H9 (cell line): ENCODE results near the gene TOR4A. TPM values are rescaled to one million over a fixed set of nuclear protein-coding genes. Genes with fewer than 3 reads are reported as not detected.

Experiments
- DNase-seq: peaks from one replicate; pipeline ENCODE4 v3.0.0-alpha.2; 2017
- H2AFZ ChIP-seq: one replicate; pipeline ENCODE4 v1.6.1; 2013; ENCODE audit warnings: mild to moderate bottlenecking, low read length, control low read depth, moderate library complexity
- H2AK5ac ChIP-seq: 2 replicates; pipeline ENCODE4 v1.6.1; 2013; ENCODE audit warnings: low read length, control low read depth, mixed read lengths; ENCODE audit not compliant: insufficient read length
- H2BK120ac ChIP-seq: one replicate; pipeline ENCODE4 v1.6.1; 2013; ENCODE audit warnings: low read depth, mild to moderate bottlenecking, low read length, control low read depth, inconsistent platforms; ENCODE audit not compliant: poor library complexity, severe bottlenecking
- H2BK12ac ChIP-seq: 2 replicates; pipeline ENCODE4 v1.6.1; 2013; ENCODE audit warnings: low read length, control low read depth, mixed read lengths, low read depth; ENCODE audit not compliant: insufficient read length
- H2BK15ac ChIP-seq: 2 replicates; pipeline ENCODE4 v1.6.1; 2013; ENCODE audit warnings: low read depth, low read length, control low read depth
- H2BK20ac ChIP-seq: one replicate; pipeline ENCODE4 v1.6.1; 2013; ENCODE audit warnings: low read depth, mild to moderate bottlenecking, low read length, control low read depth, inconsistent platforms; ENCODE audit not compliant: poor library complexity, severe bottlenecking
- H2BK5ac ChIP-seq: 2 replicates; pipeline ENCODE4 v1.6.1; 2013; ENCODE audit warnings: low read length, control low read depth, mixed read lengths; ENCODE audit not compliant: insufficient read length
- H3K14ac ChIP-seq: 2 replicates; pipeline ENCODE4 v1.6.1; 2013; ENCODE audit warnings: low read length, control low read depth; ENCODE audit not compliant: insufficient read depth
- H3K18ac ChIP-seq: 2 replicates; pipeline ENCODE4 v1.6.1; 2013; ENCODE audit warnings: low read depth, mild to moderate bottlenecking, mixed read lengths, low read length, control low read depth; ENCODE audit not compliant: insufficient read length
- H3K23ac ChIP-seq: 2 replicates; pipeline ENCODE4 v1.6.1; 2013; ENCODE audit warnings: low read length, control low read depth, mixed read lengths, low read depth; ENCODE audit not compliant: insufficient read length
- H3K23me2 ChIP-seq: 2 replicates; pipeline ENCODE4 v1.6.1; 2013; ENCODE audit warnings: low read depth, mild to moderate bottlenecking, mixed read lengths, low read length, control low read depth; ENCODE audit not compliant: insufficient read length, poor library complexity, severe bottlenecking
- H3K27ac ChIP-seq: 2 replicates; pipeline ENCODE4 v1.5.1; 2013; ENCODE audit warnings: low read length, control low read depth, mixed read lengths, low read depth; ENCODE audit not compliant: insufficient read length
- H3K27me3 ChIP-seq: 2 replicates; pipeline ENCODE4 v1.6.1; 2013; ENCODE audit warnings: low read length, control low read depth, inconsistent platforms; ENCODE audit not compliant: insufficient read depth
- H3K4ac ChIP-seq: 2 replicates; pipeline ENCODE4 v1.6.1; 2013; ENCODE audit warnings: low read depth, mild to moderate bottlenecking, control low read depth, inconsistent platforms, low read length, moderate library complexity
- H3K4me1 ChIP-seq: 2 replicates; pipeline ENCODE4 v1.6.1; 2013; ENCODE audit warnings: low read length, control low read depth, inconsistent platforms; ENCODE audit not compliant: insufficient read depth
- H3K4me2 ChIP-seq: 2 replicates; pipeline ENCODE4 v1.6.1; 2013; ENCODE audit warnings: low read length, control low read depth, mixed read lengths; ENCODE audit not compliant: insufficient read length, insufficient read depth
- H3K56ac ChIP-seq: 2 replicates; pipeline ENCODE4 v1.6.1; 2013; ENCODE audit warnings: low read depth, mild to moderate bottlenecking, mixed read lengths, low read length, control low read depth; ENCODE audit not compliant: insufficient read length
- H3K79me1 ChIP-seq: 2 replicates; pipeline ENCODE4 v1.6.1; 2013; ENCODE audit warnings: low read depth, mild to moderate bottlenecking, moderate library complexity, low read length, control low read depth, inconsistent platforms; ENCODE audit not compliant: insufficient read depth, poor library complexity, severe bottlenecking
- H3K79me2 ChIP-seq: 2 replicates; pipeline ENCODE4 v1.6.1; 2013; ENCODE audit warnings: low read length, control low read depth, inconsistent platforms; ENCODE audit not compliant: insufficient read depth
- H3K9ac ChIP-seq: 2 replicates; pipeline ENCODE4 v1.6.1; 2013; ENCODE audit warnings: low read length, control low read depth, mixed read lengths; ENCODE audit not compliant: insufficient read length; ENCODE audit errors: extremely low read depth
- H3K9me3 ChIP-seq: one replicate; pipeline ENCODE4 v1.6.1; 2013; ENCODE audit warnings: low read depth, low read length, inconsistent platforms; ENCODE audit not compliant: control insufficient read depth
- H3T11ph ChIP-seq: one replicate; pipeline ENCODE4 v1.6.1; 2013; ENCODE audit warnings: mild to moderate bottlenecking, low read length, control low read depth, inconsistent platforms
- H4K20me1 ChIP-seq: one replicate; pipeline ENCODE4 v1.6.1; 2013; ENCODE audit not compliant: control insufficient read depth, insufficient read length, insufficient read depth
- H4K5ac ChIP-seq: 2 replicates; pipeline ENCODE4 v1.6.1; 2013; ENCODE audit warnings: low read depth, mild to moderate bottlenecking, mixed read lengths, low read length, control low read depth; ENCODE audit not compliant: insufficient read length
- H4K8ac ChIP-seq: replicated peaks from 2 replicates; pipeline ENCODE4 v1.6.1; 2013; ENCODE audit warnings: low read length, control low read depth, mixed read lengths, low read depth; ENCODE audit not compliant: insufficient read length
- H4K91ac ChIP-seq: 2 replicates; pipeline ENCODE4 v1.6.1; 2013; ENCODE audit warnings: low read depth, mild to moderate bottlenecking, moderate library complexity, mixed read lengths, low read length, control low read depth; ENCODE audit not compliant: insufficient read length
- H3K27ac Mint-ChIP-seq, 3 experiments: 2 replicates in 2 of 3; 3 replicates in 1 of 3; pipeline ENCODE4 v1.8.0; 2020 to 2021; ENCODE audit warnings: mixed read lengths in 3 of 3, mild to moderate bottlenecking in 1 of 3, moderate library complexity in 1 of 3
- H3K27me3 Mint-ChIP-seq: 2 replicates; pipeline ENCODE4 v1.8.0; 2021; ENCODE audit warnings: low read depth, mild to moderate bottlenecking, moderate library complexity, mixed read lengths
- H3K36me3 Mint-ChIP-seq, 3 experiments: 2 replicates in 2 of 3; 3 replicates in 1 of 3; pipeline ENCODE4 v1.8.0; 2020 to 2021; ENCODE audit warnings: low read depth in 3 of 3, mixed read lengths in 3 of 3; ENCODE audit not compliant: insufficient read depth in 1 of 3
- H3K4me1 Mint-ChIP-seq, 2 experiments: 2 replicates each; pipeline ENCODE4 v1.8.0; 2020; ENCODE audit warnings: mixed read lengths in 2 of 2
- H3K4me3 Mint-ChIP-seq, 2 experiments: 2 replicates in 1 of 2; 3 replicates in 1 of 2; pipeline ENCODE4 v1.8.0; 2020 to 2021; ENCODE audit warnings: mild to moderate bottlenecking in 2 of 2, mixed read lengths in 2 of 2, moderate library complexity in 1 of 2
- H3K9me3 Mint-ChIP-seq, 2 experiments: 2 replicates in 1 of 2; 3 replicates in 1 of 2; pipeline ENCODE4 v1.8.0; 2020; ENCODE audit warnings: mild to moderate bottlenecking in 2 of 2, mixed read lengths in 2 of 2, moderate library complexity in 1 of 2
- WGBS: extraction: QIAGEN DNeasy Blood & Tissue Kit; methylation state at CpG from one replicate; pipeline ENCODE4 v1.1.7; 2013; ENCODE audit warnings: missing lambda C conversion rate, low lambda C conversion rate, mixed read lengths; ENCODE audit not compliant: insufficient read length; ENCODE audit errors: extremely low coverage; 5-methylcytosine and 5-hydroxymethylcytosine counted together
- total RNA-seq: library from RNA; stranded (reverse); gene quantifications from 2 replicates; pipeline ENCODE4 v1.2.1, GENCODE V29; 2021
- TF ChIP-seq, protein P1 (sequence below): fragments of 200-600 bp; sonication (generic); conservative IDR thresholded peaks from 3 replicates; pipeline ENCODE4 v1.8.0; 2021; ENCODE audit warnings: antibody characterized with exemption, mild to moderate bottlenecking

TOR4A gene
- total RNA-seq, 1 experiment from 2014 or later, result 6.2 TPM

DNA sequence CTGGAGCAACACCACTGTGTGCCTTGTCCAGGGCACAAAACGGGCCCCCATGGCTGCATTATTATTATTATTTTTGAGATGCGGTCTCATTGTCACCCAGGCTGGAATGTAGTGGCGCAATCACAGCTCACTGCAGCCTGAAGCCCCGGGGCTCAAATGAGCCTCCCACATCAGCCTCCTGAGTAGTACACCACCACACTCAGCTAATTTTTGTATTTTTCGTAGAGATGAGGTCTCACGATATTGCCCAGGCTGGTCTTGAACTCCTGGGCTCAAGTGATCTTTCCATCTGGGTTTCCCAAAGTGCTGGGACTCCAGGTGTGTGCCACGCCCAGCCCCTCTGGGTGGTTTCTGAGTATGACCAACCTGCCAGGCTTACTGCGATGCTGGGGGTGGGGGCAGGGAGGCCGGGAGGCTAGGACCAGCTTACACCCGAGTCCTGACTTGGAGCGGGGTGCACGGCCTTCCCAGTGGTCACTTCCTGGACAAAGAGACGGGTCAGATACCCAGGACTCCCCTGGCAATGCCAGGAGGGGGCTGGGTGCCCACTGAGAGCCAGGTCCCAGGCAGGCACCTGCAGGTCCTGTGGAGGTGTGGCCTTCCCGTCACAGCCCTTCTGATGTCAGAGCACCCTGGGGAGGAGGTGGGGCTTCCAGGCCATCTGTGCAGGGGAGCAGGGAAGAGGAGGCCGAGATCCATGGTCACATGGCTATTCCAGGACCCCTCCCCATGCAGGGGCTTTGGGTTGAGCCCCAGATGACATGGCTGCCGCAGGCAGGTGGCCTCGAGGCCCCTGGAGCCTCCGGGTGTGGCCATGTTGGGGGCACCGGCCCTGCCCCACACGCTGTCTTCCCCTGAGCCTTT is 32.9 kb downstream of the TOR4A start:
- Histone ChIP-seq H3K18ac (no peak overlapping the region), H3K4me1 (no peaks in the 10 kb centered on the region; the same call in 1 of the 2 replicates), H4K20me1 (no peaks in the 10 kb centered on the region), H3K4ac (no peak overlapping the region), H2BK120ac (no peak overlapping the region), H3T11ph (no peak overlapping the region), H3K79me2 (no peaks in the 10 kb centered on the region), H3K14ac (no peak overlapping the region), H3K79me1 (no peaks in the 10 kb centered on the region), H3K4me2 (no peak overlapping the region), H3K23me2 (no peaks in the 10 kb centered on the region), H4K91ac (no peak overlapping the region), H2AK5ac (no peak overlapping the region), H3K9me3 (no peaks in the 10 kb centered on the region), H2BK15ac (no peak overlapping the region), H3K27ac (no peak overlapping the region), H4K5ac (no peak overlapping the region), H3K56ac (no peak overlapping the region), H3K27me3 (no peaks in the 10 kb centered on the region), H2BK20ac (no peak overlapping the region), H2AFZ (no peak overlapping the region), H3K23ac (no peak overlapping the region), H2BK12ac (no peak overlapping the region), H2BK5ac (no peak overlapping the region), H4K8ac (no peak overlapping the region), H3K9ac (no peak overlapping the region)
- Mint-ChIP-seq H3K9me3 (no peaks in the 10 kb centered on the region), H3K4me1 (peaks cover 6 to 23% of the 10 kb centered on the region in 2 experiments; a peak in 3 of 4 replicates), H3K4me3 (no peak overlapping the region), H3K27ac (no peak overlapping the region; a peak in 1 of 7 replicates), H3K36me3 (no peaks in the 10 kb centered on the region), H3K27me3 (no peaks in the 10 kb centered on the region; the same call in 1 of the 2 replicates)
- WGBS, result no CpG with 5 or more reads among the region's 20 CpGs
- TF ChIP-seq, protein P1, sequence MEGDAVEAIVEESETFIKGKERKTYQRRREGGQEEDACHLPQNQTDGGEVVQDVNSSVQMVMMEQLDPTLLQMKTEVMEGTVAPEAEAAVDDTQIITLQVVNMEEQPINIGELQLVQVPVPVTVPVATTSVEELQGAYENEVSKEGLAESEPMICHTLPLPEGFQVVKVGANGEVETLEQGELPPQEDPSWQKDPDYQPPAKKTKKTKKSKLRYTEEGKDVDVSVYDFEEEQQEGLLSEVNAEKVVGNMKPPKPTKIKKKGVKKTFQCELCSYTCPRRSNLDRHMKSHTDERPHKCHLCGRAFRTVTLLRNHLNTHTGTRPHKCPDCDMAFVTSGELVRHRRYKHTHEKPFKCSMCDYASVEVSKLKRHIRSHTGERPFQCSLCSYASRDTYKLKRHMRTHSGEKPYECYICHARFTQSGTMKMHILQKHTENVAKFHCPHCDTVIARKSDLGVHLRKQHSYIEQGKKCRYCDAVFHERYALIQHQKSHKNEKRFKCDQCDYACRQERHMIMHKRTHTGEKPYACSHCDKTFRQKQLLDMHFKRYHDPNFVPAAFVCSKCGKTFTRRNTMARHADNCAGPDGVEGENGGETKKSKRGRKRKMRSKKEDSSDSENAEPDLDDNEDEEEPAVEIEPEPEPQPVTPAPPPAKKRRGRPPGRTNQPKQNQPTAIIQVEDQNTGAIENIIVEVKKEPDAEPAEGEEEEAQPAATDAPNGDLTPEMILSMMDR, result no peak
- DNase-seq, result peak; percentile 43
